Motor neuron (in vitro differentiated cells): ENCODE results near the gene GRIN3B. TPM values are rescaled to one million over a fixed set of nuclear protein-coding genes. Genes with fewer than 3 reads are reported as not detected.

ENCODE experiments used
- ATAC-seq, 8 experiments: fragments of 200-7000 bp; cut with Tn5 transposase; replicated peaks in 6 of 8; 2 replicates each; pipeline ENCODE4 v1.8.0; 2021; ENCODE audit warnings: mild to moderate bottlenecking in 8 of 8, moderate library complexity in 8 of 8
- H3K27ac ChIP-seq, 2 donors: fragments of 250-450 bp; sonication (Bioruptor Pico); 2 replicates each; pipeline ENCODE4 v1.9.0; 2021; ENCODE audit warnings: antibody characterized with exemption in 2 of 2, mild to moderate bottlenecking in 2 of 2, moderate library complexity in 1 of 2
- H3K4me1 ChIP-seq, 2 donors: fragments of 250-450 bp; sonication (Bioruptor Pico); replicated peaks in 1 of 2; 2 replicates each; pipeline ENCODE4 v1.6.1; 2021; ENCODE audit warnings: antibody characterized with exemption in 2 of 2, mild to moderate bottlenecking in 2 of 2, moderate library complexity in 1 of 2
- H3K4me3 ChIP-seq, 5 donors: fragments of 250-450 bp; sonication (Bioruptor Pico); 2 replicates each; pipeline ENCODE4 v1.9.0; 2021; ENCODE audit warnings: antibody characterized with exemption in 5 of 5, mild to moderate bottlenecking in 5 of 5, moderate library complexity in 4 of 5
- WGBS, 10 experiments: fragments of 450-650 bp; shearing (Covaris generic); methylation state at CpG; one replicate each; pipeline ENCODE4 v1.0.0; 2022; 5-methylcytosine and 5-hydroxymethylcytosine counted together
- in situ Hi-C, 9 experiments: fragments of 400-800 bp; cut with MboI; loops; one replicate each; pipeline ENCODE4 v1.15.0; 2021; ENCODE audit warnings: low sequenced_read_pairs in 9 of 9, low pct_unique_long_range_greater_than_20kb in 2 of 9; ENCODE audit not compliant: unreplicated experiment in 9 of 9
- total RNA-seq, 8 experiments: library from RNA; unstranded; fragments of 300-600 nt; gene quantifications; 2 replicates each; pipeline versions ENCODE4 v1.2.3 to v1.2.4, GENCODE V29; 2022

The GRIN3B gene
- total RNA-seq, 8 experiments from 2014 or later, result 0.08 to 1.1 (median 0.28) TPM; not detected in 1

- in situ Hi-C loops, result loop anchor here in 5 of 9 experiments (10.0 kb wide), 1 partner anchor 64 kb away; the partner anchor contains the start of gene ARID3A (in 5 of the 5)
- Histone ChIP-seq H3K4me3 (no peak overlapping the region), H3K27ac (no peak overlapping the region), H3K4me1 (peaks cover 4 to 9% of the 10 kb centered on the region in 2 donors)
- WGBS, 10 experiments, result 87 to 100% (median 96%) methylated on average over 3 to 5 of the region's 15 CpGs; no CpG with 5 or more reads in 5 of the 10 experiments
- no peak for ATAC-seq
Observed at GRCh38 chr19:988510-988909, 11.7 kb upstream of the GRIN3B start.

- 89 to 100% (median 92%) methylated on average over 1 to 5 of the region's 25 CpGs; no CpG with 5 or more reads in 7 of the 10 experiments for WGBS, 10 experiments
- Histone ChIP-seq H3K27ac (no peak overlapping the region), H3K4me1 (peaks cover 0 to 4% of the 10 kb centered on the region in 2 donors), H3K4me3 (no peak overlapping the region)
- in situ Hi-C loops, result loop anchor here in 5 of 9 experiments (10.0 kb wide), 1 partner anchor 65 kb away; the partner anchor contains the start of gene ARID3A (in 5 of the 5)
- no peak for ATAC-seq
Observed at GRCh38 chr19:989381-990081, 10.7 kb upstream of the GRIN3B start.

- in situ Hi-C loops, result no loop called here
- peaks cover 0 to 4% of the 10 kb centered on the region in 2 donors for H3K4me1 ChIP-seq
- WGBS, 10 experiments, result 90 to 100% methylated on average over 1 to 7 of the region's 27 CpGs; no CpG with 5 or more reads in 8 of the 10 experiments
- H3K27ac ChIP-seq, result no peak overlapping the region
- no peak overlapping the region for H3K4me3 ChIP-seq
- no peak for ATAC-seq
Observed at GRCh38 chr19:990119-990571, 10.1 kb upstream of the GRIN3B start.

- peak in 2 of 8 experiments; percentile 0 to 2 for ATAC-seq
- in situ Hi-C loops, result no loop called here
- H3K4me3 ChIP-seq, result no peak overlapping the region
- no peak overlapping the region for H3K27ac ChIP-seq
- H3K4me1 ChIP-seq, result peaks cover 2 to 6% of the 10 kb centered on the region in 2 donors
- WGBS, 10 experiments, result no CpG with 5 or more reads among the region's 23 CpGs
Observed at GRCh38 chr19:990746-991145, 9.5 kb upstream of the GRIN3B start.

- H3K27ac ChIP-seq, result no peak overlapping the region
- no CpG with 5 or more reads among the region's 47 CpGs for WGBS, 10 experiments
- H3K4me1 ChIP-seq, result peaks cover 8 to 12% of the 10 kb centered on the region in 2 donors
- ATAC-seq, result peak; percentile 4 to 54 (median 36)
- in situ Hi-C loops, result no loop called here
- H3K4me3 ChIP-seq, result no peak overlapping the region
Observed at GRCh38 chr19:991174-991931, 8.9 kb upstream of the GRIN3B start.

GRCh38 chr19:991932-992669, 8.1 kb upstream of the GRIN3B start:
- peak in 3 of 8 experiments; percentile 1 to 9 (median 2) for ATAC-seq
- 91 to 100% (median 95%) methylated on average over 1 to 10 of the region's 42 CpGs; no CpG with 5 or more reads in 7 of the 10 experiments for WGBS, 10 experiments

GRCh38 chr19:992670-993055, 7.6 kb upstream of the GRIN3B start:
- 100% methylated on average over 2 to 5 of the region's 13 CpGs; no CpG with 5 or more reads in 7 of the 10 experiments for WGBS, 10 experiments
- Histone ChIP-seq H3K27ac (no peak overlapping the region), H3K4me3 (no peak overlapping the region), H3K4me1 (peaks cover 9 to 16% of the 10 kb centered on the region in 2 donors)
- ATAC-seq, result no peak
- in situ Hi-C loops, result no loop called here

More at GRCh38 chr19:991932-992669, 8.1 kb upstream of the GRIN3B start:
- peaks cover 9 to 16% of the 10 kb centered on the region in 2 donors for H3K4me1 ChIP-seq
- no peak overlapping the region for H3K4me3 ChIP-seq
- H3K27ac ChIP-seq, result no peak overlapping the region
- in situ Hi-C loops, result no loop called here

- Histone ChIP-seq H3K27ac (no peak overlapping the region), H3K4me1 (peaks cover 9 to 16% of the 10 kb centered on the region in 2 donors), H3K4me3 (no peak overlapping the region)
- 100% methylated on average over 1 of the region's 17 CpGs; no CpG with 5 or more reads in 7 of the 10 experiments for WGBS, 10 experiments
- ATAC-seq, result no peak
- in situ Hi-C loops, result no loop called here
Observed at GRCh38 chr19:993361-993830, 6.8 kb upstream of the GRIN3B start.

- no peak for ATAC-seq
- in situ Hi-C loops, result no loop called here
- no peak overlapping the region for H3K4me3 ChIP-seq
- no peak overlapping the region for H3K27ac ChIP-seq
- 93% methylated on average over 3 of the region's 43 CpGs; no CpG with 5 or more reads in 9 of the 10 experiments for WGBS, 10 experiments
- H3K4me1 ChIP-seq, result peaks cover 9 to 20% of the 10 kb centered on the region in 2 donors
Observed at GRCh38 chr19:993831-994393, 6.3 kb upstream of the GRIN3B start.

- ATAC-seq, result no peak
- H3K4me3 ChIP-seq, result no peak overlapping the region
- WGBS, 10 experiments, result 100% methylated on average over 2 of the region's 18 CpGs; no CpG with 5 or more reads in 9 of the 10 experiments
- in situ Hi-C loops, result no loop called here
- H3K27ac ChIP-seq, result no peak overlapping the region
- H3K4me1 ChIP-seq, result peaks cover 9 to 23% of the 10 kb centered on the region in 2 donors
Observed at GRCh38 chr19:994516-994915, 5.7 kb upstream of the GRIN3B start.

GRCh38 chr19:995051-995827, 5.0 kb upstream of the GRIN3B start:
- in situ Hi-C loops, result no loop called here
- peaks cover 9 to 23% of the 10 kb centered on the region in 2 donors for H3K4me1 ChIP-seq
- no peak overlapping the region for H3K4me3 ChIP-seq
- no peak overlapping the region for H3K27ac ChIP-seq
- WGBS, 10 experiments, result 40 to 100% (median 80%) methylated on average over 2 to 5 of the region's 26 CpGs; no CpG with 5 or more reads in 5 of the 10 experiments
- ATAC-seq, result no peak
